Stimulated activated CD8-positive, alpha-beta memory T cell treated with anti-CD3 and anti-CD28 coated beads, Interleukin-12 subunit alpha, Interleukin-12 subunit beta, amount 100 ng/mL, for 1 hour (primary cell): ENCODE measurements around the gene MYO5A.
A peak's percentile ranks its signal among the peaks of the same experiment; 100 is the strongest.
"Not testable (repeated sequence)": the region's sequence is repeated elsewhere in the genome, so short reads cannot be mapped to it uniquely, and the experiment has no call there.

Source experiments
- DNase-seq: peaks from one replicate; pipeline ENCODE4 v3.0.0-alpha.2; 2020; ENCODE audit warnings: low read depth

The MYO5A gene

DNA sequence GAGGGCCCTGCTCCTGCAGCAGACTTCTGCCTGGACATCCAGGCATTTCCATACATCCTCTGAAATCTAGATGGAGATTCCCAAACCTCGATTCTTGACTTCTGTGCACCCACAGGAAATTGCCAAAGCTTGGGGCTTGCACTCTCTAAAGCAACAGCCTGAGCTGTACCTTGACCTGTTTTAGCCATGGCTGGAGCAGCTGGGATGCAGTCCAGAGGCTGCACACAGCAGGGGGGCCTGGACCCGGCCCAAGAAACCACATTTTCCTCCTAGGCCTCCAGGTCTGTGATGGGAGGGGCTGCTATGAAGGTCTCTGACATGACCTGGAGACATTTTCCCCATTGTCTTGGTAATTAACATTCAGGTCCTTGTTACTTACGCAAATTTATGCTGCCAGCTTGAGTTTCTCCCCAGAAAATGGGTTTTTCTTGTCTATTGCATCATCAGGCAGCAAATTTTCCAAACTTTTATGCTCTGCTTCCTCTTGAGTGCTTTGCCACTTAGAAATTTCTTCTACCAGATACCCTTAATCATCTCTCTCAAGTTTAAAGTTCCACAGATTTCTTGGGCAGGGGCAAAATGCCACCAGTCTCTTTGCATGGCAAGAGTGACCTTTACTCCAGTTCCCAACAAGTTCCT, 11.8 kb upstream of the MYO5A start:
- no peak for DNase-seq

DNA sequence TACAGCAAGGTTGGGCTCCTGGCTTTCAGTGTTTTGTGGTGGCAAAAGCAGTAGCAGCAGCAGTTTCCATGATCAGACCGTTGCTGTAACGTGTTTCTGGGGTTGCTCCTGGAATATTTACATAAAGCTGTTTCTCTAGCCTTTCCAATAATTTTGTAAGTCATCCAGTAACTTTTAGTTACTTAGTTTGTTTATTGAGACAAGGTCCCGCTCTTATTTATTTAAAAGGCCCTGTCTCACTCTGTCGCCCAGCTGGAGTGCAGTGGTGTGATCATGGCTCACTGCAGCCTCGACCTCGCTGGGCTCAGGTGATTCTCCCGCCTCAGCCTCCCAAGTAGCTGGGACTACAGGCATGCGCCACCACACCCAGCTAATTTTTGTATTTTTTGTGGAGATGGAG, 8.8 kb upstream of the MYO5A start:
- DNase-seq: no peak

DNA sequence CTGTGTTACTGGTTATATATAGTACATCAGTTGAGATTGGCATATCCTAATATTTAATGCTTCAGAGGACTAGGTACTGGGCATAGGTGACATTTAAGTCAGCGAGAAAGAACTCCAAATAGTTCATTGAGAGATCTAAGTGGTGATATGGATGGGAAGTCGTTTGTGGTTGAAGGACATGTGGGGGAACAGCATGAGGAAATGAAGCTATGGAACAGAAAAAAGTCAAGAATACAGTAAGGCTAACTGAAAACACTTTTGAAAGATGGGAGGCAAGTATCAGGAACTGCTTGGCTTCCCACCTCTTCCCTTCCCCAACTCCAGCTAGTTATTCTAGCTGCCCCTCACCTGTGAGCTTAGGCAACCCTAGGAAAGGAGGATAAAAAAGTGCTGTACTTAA, 3.7 kb upstream of the MYO5A start:
- DNase-seq: no peak

DNA sequence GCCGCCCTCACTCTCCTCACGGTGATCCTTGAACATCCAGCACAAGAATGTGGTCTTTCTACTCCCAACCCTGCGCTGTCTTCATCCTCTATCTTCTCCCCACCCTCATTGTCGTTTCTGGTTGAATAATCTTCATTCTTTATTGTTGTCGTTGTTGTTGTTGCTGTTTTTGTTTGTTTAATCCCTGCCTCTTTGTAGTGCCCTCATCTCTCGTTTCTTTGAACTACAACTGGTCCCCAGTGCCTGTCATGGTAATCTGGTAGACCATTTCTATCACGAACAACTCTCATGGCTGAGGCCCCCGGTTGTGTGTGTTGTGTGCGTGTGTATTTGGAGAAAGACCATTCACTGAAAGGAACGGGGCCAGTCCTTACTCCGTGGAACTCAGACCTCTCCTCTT, 1.3 kb upstream of the MYO5A start:
- DNase-seq: no peak

DNA sequence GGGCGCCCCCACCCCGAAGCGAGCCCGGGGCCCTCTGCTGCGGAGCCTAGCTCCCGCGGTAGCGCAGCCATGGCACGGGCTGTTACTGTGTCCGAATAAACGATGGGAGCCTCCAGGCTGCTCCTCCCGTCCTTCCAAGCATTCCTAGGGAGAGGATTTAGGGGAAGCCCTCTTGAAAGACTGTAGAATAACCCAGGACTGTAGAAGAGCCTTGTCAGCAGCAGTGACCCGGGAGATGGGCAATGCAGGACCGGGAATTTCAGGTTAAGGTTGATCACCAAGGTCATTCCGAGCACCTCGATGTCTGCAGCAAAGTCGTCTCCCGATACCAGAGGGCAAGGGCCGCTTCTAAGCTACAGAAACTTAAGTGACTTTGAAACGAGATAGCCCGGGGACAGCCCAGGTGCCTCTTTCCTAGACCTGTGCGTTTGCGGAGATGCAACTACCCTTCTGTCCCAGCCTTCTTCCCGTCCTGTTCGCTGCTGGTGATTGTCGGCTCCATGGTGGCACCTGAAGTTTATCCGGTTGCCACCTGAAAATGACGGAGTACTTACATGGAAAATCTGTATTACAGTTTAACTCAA, 753 bp upstream of the MYO5A start:
- DNase-seq: no peak

DNA sequence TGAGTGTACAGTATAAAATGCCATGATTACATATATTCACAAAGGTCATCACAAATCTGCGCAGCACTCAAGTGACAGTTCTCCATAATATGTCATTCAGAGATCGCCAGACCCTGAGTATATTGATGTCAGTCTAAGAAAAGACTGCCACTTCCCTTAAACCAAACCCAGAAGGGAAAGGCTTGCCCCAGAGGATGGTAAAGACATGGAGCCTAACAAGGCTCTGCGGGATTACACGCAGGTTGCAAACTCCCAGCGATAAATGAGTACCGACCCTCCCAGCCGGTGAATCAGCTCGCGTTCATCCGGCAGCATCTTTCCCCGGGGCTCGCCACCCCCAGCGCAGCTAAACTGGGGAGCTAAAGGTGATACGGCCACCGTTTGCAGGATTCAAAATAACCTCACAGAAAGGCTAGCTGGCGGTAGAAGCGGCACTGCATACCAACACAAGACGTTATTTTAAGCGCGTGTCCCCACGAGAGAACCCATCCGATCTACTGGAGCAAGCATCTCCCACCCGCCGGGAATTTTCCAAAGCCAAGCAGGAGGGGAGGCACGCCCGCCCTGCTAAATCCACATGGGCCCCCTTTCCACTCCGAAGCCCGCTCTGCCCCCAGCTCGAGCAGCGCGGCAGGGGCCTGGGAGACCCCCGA, 643 bp downstream of the MYO5A start:
- DNase-seq: peak; percentile 20

DNA sequence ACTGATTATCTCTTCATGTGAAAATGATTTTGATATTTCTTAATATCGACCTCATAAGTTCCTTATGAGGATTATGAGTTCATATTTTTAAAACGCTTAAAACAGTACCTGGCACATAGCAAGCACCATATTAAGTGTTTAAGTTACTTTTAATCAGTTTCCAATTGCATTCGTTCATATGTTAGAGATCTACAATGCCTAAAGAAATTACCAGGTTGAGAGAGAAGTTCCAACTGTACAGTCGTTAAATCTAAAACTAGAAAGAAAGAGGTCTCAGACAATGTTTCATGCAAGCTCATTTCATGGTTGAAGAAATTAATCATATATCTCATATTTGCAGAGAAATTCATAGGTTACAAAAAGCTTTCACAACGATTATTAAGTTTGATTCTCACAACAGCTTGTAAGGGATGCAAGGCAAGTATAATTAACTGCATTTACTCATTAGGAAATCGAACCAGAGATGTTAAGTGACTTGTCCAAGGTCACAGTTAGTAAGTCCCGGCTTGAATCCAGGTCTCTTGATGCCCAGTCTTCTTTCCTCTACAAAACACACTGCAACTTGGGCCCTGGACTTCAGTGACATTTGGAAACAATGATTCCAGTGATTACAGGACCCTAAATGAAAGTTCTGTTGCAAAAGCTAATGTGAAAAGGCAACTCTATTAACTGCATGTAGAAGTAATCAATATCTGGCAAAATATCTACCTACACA, 1.3 kb downstream of the MYO5A start:
- no peak for DNase-seq

DNA sequence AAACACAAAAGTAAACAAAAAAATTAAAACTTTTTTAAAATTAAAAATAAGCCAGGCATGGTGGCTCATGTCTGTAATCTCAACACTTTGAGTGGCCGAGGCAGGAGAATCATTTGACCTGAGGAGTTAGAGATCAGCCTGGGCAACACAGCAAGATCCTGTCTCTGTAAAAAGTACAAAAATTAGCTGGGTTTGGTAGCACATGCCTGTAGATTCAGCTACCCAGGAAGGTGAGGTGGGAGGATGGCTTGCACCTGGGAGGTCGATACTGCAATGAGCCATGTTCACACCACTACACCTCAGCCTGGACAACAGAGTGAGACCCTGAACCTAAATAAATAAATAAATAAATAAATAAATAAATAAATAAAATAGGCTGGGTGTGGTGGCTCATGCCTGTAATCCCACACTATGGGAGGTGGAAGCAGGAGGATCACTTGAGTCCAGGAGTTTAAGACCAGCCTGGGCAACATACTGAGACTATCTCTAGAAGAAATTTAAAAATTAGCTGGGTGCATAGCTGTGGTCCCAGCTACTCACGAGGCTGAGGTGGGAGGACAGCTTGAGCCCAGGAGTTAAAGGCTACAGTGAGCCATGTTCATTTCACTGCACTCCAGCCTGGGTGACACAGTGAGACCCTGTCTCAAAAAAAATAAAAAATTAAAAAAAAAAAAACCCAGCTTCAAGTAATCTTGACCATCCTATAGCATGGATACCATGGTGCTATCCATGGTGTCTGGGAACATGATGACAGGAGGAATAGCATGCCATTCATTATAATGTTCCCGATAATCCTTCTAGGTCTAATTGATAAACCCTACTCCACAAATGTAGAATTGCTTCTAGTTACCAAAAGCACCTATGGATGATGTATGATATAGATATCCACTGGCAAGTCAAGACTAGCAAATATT, 4.2 kb downstream of the MYO5A start:
- DNase-seq: no peak

DNA sequence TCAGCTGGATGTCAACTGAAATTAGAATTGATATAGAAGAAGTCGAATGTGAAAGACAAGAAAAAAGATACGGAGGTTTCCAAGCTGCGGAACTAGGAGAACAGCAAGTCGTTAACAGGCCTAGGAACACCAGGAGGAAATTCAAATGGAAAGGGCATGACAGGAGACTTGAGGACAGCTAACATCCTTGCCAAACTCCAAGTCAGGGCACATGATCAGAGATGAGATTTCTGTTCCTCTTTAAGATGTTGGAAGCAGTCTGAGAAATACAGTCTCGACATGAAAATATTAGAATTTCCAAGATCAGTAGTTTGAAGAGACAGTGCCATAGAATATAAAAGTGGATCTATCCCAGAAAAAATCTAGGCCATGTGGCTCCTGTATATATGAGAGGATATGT, 5.0 kb downstream of the MYO5A start:
- no peak for DNase-seq

DNA sequence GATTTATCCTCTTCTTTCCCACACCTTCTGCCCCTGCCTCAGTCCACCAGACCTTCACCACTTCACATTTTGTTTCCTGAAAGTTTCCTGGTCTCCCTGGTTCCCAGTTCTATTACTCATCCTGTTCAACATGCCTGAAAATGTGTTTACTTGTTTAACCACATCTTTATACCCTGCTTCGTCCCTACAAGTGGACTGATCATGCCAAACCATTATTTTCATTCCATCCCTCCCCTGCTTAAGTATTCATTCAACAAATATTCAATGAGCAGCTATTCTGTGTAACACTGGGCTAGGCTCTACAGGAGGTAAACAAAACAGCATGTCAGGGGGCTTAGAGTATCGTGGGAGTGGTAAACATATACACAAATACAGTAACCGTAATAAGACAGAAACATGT, 5.5 kb downstream of the MYO5A start:
- no peak for DNase-seq

DNA sequence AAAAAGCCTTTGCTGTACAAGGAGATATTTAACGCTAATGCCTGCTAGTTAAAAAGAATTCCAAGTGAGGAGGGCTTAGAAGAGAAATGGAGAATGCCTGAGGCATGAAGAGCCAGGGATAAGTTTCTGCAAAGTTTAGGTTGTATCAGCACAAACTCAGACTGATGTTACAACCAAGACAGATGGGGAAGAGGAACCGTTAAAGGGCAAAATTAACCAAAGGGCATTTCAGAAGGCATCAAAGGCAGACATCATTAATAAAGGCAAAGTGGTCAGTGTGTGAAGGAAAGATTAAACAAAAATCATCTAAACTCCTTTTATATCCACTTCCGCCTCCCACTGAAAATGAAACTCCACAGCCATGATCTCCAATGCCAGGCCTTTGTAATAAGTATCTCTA, 7.0 kb downstream of the MYO5A start:
- no peak for DNase-seq

DNA sequence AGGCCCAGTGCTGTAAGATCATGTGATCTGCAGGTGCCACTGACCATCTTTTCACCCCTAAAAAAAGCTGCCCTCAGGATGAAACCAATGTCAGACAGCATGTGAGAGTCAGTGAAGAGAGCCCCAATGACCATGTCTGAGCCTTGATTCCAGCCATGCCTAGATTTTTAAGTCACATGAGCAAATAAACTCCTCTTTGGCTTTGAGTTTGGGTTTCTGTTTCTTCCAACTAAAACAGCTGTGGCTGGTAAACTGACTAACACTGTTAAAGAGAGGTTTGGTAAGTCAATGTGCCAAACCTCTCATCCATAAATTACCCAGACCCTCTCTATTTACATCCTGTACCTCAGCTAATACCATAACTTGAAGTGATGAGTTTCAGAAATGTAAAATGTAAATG, 8.3 kb downstream of the MYO5A start:
- no peak for DNase-seq

DNA sequence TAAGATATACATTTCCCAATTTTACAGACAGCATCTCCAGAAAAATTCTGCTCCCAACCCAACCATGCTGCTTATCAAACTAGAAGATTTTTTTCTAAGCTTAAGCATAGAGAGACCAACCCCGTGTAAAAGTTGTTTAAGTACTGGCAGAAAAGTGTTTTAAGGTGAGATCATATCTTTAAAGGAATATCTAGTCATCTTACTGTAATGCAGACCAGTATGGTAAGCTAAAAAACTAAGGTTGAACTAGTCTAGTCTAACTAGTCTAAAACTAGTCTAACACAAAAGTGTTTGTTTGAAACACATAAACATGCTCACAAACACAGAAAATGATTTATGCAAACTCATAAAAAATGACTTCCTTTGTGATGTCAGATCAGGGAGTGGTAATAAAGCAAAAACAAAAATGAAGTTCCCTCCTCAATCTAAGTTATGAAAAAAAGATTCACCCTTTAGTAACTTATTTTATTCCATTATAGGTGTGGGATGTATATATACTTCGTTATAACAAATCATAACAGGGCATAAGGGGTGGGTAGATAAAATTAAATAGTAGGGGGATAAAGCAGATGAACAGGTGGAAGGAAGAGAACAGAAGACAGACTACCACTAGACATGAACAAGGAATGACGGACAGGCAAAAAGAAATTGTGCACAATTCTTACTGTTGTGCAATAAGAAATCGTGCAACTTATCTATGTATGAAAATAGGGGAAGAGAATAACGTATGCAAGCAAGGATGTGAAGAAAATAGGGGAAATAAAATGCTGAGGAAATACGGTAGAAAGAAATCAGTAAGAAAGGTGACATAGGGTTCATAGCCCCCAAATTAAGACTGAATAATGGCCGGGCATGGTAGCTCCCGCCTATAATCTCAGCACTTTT, 10.0 kb downstream of the MYO5A start:
- DNase-seq: no peak

DNA sequence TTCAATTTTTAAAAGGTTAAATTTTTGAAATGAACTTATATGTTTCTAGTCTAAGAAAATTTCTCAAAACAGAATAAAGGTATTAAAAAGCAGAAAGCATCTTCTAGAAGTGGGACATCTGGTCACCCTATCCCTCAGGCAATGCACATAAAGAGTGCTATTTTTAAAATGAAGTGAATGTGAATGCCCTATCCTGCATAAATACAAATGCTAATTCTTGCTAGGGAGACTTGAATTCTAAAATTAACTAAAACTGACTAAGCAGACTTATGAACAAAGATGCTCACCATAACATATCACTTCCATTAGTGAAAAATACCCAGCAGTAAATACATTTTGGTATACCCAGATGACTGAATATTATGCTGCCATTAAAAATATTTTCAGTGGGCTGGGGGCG, 11.7 kb downstream of the MYO5A start:
- no peak for DNase-seq

DNA sequence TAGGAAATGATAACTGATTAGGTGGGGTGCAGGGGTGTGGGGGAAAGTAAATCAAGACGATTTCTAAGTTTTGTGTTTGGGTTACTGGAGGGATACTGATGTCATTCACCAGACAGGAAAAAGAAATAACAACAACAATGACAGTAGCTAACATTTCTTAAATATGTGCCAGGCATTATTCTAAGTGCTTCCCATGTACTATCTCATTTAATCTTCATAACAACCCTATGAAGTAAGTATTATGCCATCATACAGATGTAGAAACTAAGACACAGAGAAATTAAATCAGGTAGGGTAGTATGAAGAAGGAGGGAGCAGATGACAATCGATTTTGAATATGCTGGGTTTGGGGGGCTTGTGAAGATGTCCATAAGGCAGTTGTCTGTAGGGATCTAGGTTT, 13.3 kb downstream of the MYO5A start:
- DNase-seq: no peak

DNA sequence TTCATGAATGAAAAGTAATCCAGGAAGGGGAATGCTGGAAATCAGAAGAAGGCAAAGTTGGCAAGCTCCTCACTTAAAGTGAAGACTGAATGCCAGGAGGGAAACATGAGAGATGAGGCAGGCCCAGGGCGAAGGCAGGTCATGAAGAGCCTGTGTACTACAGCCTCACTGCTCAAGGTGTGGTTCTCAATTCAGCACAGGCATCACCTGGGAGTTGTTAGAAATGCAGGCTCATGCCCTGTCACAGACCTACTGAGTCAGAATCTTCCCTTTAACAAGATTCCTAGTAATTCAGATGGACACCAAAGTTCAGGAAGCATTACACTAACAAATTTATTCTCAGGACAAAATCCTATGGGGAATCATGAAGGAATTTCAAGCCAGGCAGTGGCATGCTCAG, 14.2 kb downstream of the MYO5A start:
- no peak for DNase-seq

DNA sequence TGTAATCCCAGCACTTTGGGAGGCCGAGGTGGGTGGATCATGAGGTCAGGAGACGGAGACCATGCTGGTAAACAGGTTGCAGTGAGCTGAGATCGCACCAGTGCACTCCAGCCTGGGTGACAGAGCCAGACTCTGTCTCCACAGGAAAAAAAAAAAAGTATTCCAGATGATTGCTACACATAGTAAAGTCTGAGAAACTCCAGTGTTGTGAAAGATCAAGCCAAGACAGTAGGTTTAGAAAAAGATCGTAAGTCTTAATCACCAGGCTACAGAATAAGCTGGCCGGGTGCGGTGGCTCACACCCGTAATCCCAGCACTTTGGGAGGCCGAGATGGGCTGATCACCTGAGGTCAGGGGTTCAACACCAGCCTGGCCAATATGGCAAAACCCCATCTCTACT, 15.8 kb downstream of the MYO5A start:
- DNase-seq: not testable (repeated sequence)

DNA sequence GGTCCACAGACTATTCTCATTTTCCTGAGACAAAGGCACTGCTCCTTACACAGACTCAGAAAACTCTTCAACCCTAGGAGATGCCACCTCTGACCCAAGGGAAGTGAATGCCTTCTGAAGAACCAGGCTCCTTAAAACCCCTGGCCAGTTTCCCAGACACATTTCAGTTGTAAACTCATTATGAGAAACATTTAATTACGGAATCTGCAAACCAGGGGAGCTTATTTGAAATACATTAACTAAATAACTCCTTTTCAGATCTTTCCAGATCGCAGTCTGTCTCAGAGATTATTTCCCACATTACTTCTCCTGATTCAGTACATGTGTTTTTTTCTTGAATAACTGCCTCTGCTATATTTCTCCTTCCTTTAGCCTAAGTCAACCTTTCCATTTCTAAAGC, 17.6 kb downstream of the MYO5A start:
- DNase-seq: no peak

DNA sequence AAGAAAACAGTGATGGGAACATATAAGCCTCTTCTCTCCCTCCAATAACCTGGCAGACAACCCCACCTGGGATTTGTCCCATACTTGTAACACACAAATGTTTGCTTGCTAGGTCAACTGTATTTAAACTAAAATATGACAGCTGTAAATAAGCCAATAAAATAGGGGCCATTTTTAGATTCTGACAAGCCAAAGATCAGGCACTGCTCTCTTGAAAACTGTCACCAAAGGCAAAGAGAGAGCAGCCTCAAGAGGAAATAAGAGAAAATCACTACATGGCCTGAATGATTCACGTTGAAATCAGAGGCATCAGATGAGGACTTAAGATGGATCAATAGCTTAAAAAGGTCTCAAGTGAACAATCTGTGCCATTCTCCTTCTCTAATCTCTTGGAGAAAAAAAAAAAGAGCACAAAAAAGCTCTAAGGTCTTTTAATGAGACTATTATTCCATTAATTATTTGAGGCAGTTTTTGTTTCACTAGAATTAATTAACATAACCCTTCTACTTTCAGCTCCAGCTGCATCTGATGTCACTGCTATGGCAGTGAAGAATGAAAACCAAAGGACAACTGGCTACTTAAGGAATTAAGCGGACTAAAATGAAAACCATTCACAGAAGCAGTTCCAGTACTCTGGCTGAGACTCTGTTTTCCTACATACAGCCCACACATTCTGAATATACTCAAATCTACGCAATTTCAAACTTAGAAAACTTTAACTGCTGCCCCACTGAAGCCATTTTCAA, 19.0 kb downstream of the MYO5A start:
- no peak for DNase-seq

DNA sequence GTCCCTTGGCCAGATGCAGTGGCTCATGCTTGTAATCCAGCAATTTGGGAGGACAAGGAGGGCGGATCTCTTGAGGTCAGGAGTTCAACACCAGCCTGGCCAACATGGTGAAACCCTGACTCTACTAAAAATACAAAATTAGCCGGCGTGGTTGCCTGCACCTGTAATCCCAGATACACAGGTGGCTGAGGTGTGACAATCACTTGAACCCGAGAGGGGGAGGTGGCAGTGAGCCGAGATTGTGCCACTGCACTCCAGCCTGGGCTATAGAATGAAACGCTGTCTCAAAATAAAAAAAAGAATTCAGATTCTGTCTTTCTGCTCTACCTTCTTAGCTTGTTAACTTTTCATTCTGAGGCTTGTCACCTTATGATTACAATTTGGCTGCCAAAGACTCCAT, 22.1 kb downstream of the MYO5A start:
- DNase-seq: no peak
